GM18517 (cell line): ENCODE measurements around the gene LAMA5.

Source experiments
- ATAC-seq: cut with Tn5 transposase; IDR thresholded peaks from one replicate; pipeline ENCODE4 v1.9.1; 2021; ENCODE audit warnings: mild to moderate bottlenecking, moderate library complexity; ENCODE audit not compliant: unreplicated experiment

Gene LAMA5

DNA sequence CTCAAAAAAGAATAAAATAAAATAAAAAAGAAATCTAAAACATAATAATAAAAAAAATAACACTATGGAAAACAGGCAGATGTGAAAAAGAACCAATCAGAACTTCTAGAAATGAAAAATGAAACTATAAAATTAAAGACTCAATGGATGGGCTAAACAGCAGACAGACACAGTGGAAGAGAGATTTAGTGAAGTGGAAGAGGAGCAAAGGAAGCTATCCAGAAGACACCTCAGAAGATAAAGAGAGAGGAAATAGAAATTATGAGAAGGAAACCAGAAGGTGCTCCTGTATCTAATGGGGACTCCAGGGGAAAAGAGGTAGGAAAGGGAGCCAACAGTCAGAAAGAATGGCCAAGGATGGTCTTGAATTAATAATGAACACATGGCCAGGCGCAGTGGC lies 18.5 kb downstream of the LAMA5 start:
- no peak for ATAC-seq

DNA sequence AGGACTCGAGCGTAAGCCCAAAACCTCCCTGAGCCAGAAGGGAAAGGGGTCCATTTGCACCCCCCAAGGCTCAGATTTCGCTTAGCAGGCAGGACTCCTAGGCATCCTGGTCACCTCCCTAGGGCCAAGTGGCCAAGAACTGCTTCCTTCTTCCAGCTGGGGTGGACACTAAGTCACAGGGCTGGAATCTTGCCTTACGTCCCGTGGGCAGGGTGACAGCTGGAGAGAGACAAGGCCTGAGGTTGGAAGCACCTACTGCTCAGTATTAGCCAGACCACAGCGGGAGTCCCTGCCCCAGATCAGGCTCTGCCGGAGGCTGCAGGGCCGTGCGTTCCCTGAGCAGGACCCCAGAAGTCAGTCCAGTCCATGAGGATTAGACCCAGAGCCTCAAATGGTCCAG lies 19.7 kb downstream of the LAMA5 start:
- ATAC-seq = no peak

- no peak for ATAC-seq
Measured at GRCh38 chr20:62347151-62347404, 20.0 kb downstream of the LAMA5 start.

DNA sequence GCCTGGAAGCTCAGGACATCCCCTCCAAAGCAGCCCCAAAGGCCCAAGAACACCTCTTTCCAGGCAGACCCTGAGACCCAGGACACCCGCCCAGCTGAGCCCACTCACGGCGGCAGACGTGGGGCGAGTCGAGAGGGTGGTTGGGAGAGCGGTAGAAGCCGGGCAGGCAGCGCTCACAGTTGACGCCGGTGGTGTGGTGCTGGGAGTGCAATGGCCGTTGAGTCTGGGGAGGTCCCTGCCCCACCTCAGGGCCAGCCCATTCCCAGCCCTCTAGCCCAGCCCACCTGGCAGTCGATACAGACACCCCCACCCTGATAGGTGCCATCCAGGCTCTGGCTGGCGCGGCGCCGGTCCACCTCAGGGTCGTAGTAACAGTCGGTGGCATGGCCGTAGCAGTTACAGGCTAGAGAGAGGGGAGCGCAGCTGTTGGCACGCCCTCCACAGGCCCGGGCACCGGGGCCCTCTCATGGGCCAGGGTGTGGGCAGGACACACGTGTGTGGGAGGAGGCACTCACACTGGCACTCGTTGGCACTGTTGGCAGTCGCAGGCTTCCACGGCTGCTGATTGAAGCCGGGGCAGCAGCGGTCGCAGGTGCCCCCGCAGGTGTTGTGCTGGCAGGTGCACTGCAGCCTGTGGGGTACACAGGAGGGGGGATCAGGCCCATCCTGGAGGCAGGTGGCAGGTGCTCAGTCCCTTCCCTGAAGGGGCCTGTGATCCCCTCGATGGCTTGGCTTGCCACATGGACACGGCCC lies 20.5 kb downstream of the LAMA5 start:
- no peak for ATAC-seq

DNA sequence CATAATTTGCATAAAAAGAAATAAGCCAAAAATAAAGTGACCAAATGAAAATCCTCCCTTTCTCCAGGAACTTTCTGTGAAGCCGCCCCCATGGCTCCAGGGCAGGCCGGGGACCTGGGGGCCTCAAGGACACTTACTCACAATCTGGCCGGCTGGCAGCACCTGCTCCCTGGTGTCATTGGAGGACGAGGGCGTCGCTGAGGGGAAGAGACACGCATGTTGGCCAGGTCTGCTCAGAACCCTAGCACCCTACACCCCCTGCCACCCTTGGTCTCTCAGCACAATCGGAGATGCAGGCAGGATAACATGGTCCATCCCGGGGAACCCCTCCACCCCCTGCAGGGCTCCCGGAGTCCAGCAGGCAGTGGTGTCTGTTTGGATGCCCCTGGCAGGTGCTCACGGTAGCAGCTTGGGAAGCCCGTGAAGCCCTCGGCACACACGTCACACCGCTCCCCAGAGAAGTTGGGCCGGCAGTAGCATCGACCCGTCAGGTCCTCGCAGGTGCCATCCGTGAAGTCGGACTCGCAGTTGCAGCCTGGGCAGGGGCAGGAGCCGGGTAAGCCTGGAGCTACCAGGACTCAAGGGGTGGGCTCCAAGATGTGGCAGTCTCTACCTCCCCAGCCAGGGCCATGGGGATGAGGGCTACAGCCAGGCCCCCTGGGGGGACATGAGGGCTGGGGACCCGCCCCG lies 21.3 kb downstream of the LAMA5 start:
- no peak for ATAC-seq

DNA sequence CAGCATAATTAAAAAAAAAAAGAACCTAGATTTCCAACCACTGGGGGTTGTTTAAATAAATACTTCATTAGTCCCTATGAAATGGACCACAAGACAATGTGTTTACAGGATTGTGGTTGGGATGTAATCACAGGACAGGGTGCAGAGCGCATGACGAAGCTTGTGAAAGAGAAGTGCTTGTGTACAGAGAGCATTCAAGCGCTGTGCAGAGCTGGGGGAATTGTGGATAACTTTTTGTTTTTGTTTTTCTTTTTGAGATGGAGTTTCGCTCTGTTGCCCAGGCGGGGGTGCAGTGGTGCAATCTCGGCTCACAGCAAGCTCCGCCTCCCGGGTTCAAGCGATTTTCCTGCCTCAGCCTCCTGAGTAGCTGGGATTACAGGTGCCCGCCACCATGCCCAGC lies 22.3 kb downstream of the LAMA5 start:
- no peak for ATAC-seq

DNA sequence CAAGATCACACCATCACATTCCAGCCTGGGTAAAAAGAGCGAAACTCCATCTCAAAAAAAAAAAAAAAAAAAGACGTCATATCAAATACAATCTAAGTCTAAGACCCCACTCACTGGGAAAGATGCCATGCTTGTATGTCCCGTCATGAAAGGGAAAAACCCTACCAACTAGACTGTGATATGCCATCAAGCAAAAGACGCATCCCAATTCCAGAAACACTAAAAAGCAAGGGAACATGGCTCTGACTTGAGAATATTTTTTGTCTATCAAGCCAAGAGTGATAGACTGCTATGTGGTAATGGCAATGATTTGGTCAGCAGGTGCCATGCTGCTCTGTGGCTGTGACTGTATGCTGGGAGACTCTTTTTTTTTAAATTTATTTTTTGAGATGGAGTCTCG lies 23.0 kb downstream of the LAMA5 start:
- ATAC-seq = no peak

DNA sequence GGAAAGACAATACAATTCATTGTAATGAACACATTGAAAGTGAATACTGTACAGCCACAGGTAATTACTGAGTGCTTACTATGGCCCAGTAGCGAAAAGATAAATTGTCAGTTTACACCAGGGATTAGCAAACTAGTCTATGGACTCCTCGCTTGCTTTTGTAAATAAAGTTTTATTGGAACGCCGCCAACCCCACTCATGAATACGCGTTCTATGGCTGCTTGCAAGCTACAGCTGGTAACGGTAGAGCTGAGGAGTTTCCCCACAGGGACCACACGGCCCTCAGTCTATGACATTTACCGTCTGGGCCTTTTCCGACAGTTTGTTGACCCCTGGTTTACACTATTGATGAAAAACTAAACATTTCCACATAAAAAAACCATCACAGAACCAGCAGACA lies 24.2 kb downstream of the LAMA5 start:
- ATAC-seq = no peak

DNA sequence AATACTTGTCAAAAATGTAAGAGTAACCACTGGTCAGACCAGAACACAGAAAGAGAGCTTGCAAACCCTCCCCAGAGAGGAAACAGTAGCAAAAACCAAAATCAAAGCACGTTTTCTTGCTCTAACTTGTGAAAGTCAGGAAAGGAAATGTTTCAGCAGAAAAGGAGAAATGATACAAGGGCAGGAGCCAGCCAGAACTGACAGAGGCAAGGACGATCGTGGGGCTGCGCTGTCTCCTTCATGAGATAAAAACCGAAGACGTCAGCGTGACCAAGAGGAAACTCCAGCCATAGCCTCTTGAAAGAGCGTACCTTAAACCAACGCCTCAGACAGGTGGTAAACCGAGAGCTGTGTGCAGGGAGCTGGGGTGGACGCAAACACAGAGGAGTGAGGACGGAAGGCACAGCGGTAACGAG lies 27.5 kb downstream of the LAMA5 start:
- peak; percentile 61 for ATAC-seq

DNA sequence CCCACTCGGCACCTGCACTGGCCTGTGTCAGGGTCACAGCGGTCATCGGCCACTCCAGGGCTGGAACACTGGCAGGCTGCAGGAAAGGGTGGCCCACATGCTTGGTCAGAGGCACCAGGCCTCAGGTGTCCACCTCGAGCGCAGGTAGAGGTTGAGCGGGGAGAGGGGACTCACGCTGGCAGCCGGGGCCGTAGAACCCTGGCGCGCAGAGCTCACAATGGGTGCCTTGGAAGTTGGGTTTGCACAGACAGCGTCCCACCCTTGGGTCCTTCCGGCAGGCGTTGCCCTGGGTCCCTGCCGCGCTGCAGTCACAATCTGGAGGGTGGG lies 28.9 kb downstream of the LAMA5 start:
- ATAC-seq = no peak

DNA sequence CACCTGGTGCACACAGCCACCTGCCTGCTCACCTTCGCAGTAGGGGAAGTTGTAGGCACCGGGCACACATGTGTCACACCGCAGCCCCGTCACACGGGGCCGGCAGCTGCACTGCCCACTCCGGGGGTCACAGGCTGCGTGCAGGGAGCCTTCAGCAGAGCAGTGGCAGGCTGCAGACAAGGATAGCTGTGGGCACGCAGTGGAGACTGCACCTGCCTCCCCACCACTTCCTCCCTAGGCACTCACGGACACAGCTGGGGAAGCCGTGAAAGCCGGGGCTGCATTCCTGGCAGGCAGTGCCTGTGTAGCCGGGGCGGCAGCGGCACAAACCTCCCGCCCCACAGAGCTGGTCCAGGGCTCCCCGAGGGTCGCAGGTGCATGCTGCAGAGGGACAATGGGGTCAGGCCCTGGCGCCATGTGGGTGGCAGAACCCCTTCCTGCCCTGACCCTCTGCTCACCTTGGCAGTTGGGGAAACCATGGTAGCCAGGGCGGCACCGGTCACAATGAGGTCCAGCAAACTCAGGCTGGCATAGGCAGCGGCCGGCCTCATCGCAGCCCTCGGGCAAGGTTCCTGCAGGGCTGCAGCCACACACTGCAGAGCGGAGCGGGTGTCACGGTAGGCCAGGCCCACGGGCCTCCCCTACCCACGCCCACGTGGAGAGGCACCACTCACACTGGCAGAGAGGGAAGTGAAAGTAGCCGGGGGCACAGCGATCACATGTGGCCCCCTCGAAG lies 29.4 kb downstream of the LAMA5 start:
- ATAC-seq = no peak

- no peak for ATAC-seq
Measured at GRCh38 chr20:62336775-62337557, 30.1 kb downstream of the LAMA5 start.

GRCh38 chr20:62336329-62336728 lies 30.8 kb downstream of the LAMA5 start:
- no peak for ATAC-seq

GRCh38 chr20:62335532-62335931 lies 31.6 kb downstream of the LAMA5 start:
- no peak for ATAC-seq

- ATAC-seq = no peak
Measured at GRCh38 chr20:62334881-62335280, 32.2 kb downstream of the LAMA5 start.

DNA sequence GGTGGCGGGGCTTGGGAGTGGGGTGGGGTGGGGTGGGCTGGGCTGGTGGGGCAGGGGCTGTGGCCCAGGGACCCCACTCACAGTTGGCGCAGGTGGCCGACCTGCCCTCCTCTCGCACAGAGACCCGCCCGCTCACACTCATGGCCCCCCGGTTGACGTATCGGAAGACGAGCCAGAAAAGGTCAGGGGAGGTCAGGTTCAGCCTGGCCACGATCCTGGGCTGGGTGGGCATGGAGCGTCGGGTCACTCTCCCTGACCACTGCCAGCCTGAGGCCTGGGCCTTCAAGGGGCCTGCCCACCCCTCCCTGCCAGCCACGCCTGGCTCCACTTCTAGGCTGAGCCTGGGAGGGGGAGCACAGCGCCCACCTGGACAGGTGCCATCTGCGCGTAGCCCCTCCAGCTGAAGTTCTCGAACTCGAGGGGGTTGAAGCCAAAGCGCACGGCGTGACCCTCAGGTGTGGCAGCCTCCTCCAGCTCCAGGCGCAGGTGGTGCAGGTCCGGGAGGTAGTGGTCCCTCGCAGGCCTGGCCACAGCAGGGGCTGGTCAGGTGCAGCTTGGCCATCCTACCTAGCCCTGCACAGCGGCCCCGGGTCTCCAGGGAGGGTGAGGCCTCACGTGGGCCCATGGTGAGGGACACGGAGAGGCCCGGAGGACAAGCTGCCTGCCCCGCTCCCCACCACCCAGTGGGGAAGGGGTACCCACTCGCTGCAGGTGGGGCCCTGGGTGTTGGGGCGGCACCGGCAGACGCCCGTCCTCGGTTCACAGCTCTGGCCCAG lies 33.1 kb downstream of the LAMA5 start:
- no peak for ATAC-seq

- no peak for ATAC-seq
Measured at GRCh38 chr20:62332989-62333819, 33.9 kb downstream of the LAMA5 start.

GRCh38 chr20:62332421-62332820 lies 34.7 kb downstream of the LAMA5 start:
- no peak for ATAC-seq

- no peak for ATAC-seq
Measured at GRCh38 chr20:62331347-62331746, 35.8 kb downstream of the LAMA5 start.
